Ammon's horn (tissue), 1 donor: Measurements from ENCODE around the gene PHETA1.
"Not testable (repeated sequence)": the region's sequence is repeated elsewhere in the genome, so short reads cannot be mapped to it uniquely, and the experiment has no call there.

Experiments used
- DNase-seq: peaks from one replicate; pipeline ENCODE4 v3.0.0-alpha.2; 2016; ENCODE audit warnings: low spot score

PHETA1 gene

DNA sequence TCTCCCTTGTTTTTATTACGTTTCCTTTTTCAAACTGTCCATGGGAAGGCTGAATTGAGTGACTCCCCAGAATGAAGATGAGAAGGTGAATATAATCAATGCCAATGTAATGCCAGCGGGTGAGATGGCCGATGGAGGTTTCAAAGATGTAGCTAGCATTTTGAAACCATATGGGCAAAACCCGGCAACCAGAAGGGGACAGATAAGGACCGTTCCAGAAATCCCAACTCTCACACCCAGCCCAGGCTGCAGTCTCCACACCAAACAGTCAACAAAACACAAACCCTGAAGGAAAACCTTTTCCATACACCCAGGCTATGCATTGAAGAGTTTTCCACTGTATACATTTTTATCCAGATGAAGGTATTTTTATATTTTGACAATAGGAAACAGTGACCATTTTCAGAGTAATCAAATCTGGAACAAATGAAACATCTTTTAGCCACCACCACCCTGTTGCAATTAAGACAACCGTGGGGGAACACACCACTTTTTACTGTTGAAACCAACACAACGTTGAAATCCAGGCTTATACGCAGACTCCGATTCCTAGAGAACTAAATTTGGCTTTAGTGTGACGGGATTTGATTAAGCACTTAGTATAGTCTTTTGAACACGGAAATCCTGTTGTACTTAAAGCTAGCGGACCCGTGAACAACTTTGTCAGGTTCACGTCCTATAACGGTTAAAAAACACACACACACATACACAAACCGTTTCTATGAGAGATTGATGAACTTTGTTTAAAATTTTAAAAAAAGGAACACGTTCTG is 19.0 kb downstream of the PHETA1 start:
- DNase-seq = no peak

DNA sequence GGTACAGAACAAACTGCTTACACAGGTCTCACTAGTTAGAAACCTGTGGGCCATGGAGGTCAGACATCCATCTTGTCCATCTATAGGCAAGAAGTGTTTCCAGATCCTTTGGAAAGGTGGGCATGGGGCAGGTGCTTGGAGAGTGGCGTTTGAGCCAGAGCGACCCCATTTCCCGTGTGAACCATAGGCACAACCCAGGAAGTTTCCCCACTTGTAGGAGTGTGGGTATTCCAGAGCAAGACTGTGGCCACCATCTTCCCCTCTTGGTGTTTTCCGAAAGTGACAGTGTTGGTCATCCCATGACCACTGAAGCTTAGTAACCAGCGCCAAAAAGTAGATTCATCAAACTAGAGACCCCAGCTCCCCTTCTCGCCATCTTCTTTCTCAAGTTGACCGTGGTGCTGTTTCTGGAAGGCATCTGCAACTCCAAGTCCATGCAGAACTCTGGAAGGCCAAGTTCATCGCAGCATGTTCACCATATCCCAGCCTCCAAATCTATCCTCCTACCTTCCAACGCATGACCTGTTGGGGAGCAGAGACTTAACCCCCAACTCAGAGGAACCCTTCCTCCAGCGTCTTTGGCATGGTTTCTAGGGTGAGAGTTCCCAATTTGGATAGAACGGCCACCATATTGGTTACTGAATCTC is 19.7 kb downstream of the PHETA1 start:
- no peak for DNase-seq

DNA sequence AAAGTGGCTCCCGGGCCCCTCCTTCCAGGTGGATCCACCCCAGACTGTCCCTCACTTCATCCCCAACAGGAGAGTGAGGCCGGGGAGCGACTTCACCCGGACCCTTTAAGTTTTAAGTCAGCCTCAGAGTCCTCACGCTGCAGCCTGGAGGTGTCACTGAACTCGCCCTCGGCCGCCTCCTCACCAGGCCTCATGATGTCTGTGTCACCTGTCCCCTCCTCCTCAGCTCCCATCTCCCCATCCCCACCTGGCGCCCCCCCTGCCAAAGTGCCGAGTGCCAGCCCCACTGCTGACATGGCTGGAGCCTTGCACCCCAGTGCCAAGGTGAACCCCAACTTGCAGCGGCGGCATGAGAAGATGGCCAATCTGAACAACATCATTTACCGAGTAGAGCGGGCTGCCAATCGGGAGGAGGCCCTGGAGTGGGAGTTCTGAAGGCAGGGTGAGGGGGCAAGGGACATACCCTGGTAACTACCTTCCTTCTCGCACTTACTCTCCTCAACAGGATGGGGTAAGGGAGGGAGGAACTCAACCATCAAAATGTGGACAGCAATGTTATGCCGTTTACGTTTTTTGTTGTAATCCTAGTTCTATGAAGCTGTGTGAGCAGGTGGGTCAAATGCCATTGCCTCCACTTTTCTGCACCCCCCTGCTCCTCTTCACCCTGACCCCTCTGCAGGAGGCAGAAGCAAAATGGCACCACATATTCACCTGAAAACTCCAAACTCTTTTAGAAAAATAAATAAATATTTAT is 20.8 kb downstream of the PHETA1 start:
- no peak for DNase-seq

DNA sequence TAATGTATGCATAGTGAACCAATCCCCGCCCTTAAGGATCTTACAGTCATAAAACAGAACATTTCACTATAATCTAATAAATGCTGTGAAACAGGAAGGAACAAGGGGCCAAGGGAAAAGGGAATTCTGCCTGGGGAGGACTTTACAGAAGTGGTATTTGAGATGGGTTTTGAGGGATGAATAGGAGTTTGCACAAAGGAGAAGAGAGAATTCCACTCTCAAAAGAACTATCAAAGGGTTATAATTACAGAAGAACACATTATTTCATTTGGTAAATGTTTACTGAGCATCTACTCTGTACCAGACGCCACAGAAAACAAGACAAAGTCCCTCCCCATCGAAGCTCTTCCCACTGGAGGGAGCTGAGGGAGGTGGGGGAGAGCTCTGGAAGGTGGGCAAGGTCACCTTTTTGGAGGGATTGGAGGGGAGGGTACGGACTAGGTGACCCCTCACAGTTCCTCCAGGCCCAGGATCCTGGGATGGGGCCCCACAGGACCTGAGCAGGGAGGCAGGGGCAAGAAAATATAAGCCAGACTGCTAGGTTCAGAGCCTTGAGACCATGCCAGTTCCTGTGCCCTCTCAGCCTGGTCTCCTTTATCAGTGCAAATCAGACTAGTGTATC is 24.5 kb downstream of the PHETA1 start:
- no peak for DNase-seq

DNA sequence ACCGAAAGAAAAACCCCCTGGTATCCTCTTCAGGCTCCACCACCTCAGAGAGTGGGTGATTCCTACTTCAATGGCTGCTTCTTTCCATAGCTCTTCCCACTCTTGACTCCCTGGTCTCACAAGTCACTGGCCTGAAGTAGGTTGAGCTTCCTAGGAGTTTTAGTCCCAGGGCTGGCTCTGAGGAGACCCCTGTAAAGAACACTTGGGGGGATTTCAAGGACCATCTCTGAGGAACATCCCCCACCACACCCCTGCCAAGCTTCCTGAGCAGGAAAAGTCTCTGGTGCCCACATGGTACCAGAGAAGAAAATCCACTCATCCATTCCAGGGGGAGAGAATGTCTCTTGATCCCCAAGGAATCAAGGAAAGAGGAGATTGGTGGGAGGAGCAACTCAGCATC is 25.7 kb downstream of the PHETA1 start:
- DNase-seq = no peak

DNA sequence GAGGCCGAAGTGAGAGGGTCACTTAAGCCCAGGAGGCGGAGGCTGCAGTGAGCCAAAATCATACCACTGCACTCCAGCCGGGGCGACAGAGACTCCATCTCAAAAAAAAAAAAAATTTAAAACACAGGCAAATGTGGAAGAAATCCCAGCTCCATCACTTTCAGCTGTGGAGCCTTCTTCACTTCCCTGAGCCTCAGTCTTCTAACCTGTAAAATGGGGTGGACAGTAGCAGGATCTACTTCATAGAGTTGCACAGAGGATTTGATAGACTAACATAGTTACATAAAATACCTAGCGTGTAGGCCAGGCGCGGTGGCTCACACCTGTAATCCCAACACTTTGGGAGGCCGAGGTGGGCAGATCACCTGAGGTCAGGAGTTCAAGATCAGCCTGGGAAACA is 26.5 kb downstream of the PHETA1 start:
- DNase-seq = no peak

DNA sequence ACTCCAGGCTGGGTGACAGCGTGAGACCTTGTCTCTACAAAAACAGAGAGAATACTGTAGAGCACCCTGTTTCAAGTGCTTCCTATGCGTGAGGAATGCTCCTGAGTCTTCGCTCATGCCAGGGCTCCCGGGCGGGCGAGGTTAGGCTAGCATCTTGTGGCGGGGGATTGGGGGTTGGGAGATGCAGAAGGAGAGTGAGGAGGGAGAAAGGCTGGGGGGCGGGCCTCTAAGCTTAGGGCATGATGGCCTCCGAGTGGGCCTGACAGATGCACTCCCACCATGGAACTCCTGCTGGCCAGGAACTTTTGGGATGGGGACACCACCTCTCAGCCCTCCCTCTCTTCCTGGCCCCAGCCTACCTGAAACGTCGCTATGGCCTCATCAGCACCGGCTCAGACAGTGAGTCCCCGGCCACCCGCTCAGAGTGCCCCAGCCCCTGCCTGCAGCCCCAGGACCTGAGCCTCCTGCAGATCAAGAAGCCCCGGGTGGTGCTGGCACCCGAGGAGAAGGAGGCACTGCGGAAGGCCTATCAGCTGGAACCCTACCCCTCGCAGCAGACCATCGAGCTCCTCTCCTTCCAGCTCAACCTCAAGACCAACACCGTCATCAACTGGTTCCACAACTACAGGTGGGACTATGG is 27.3 kb downstream of the PHETA1 start:
- DNase-seq = no peak

DNA sequence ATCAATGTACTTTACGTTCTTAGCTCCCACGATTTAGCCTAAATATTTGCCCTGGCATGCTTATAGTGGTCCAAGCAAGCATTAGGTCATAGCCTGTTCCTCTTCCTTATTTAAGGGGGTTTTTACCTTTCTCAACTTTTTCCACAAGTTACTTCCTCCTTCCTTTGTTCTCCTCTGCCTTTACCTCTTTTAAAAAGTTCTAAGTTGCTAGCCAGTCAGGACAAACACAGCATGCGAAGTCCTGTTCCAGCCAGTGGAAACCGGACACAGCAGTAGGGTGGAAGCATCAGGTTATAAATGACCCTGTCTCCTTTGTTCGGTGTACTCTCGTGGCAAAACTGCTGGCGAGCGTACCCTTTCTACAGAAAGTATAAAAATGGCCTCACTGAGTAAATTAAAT is 28.2 kb downstream of the PHETA1 start:
- not testable (repeated sequence) for DNase-seq

DNA sequence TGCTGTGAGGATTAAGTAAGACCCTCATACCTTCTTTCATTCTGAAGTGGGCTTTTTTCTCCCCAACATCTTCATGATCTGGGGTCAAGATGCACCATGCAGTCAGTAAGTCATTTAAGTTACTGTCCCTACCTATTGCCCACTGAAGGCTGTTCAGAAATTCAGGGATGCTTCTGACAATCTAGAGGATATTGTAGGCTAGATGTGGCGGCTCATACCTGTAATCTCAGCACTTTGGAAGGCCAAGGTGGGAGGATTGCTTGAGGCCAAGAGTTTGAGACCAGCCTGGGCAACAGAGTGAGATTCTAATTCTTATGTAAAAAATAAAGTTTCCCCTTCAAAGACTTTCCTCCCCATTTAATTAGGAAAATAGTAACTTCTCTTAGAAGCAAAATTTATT is 28.7 kb downstream of the PHETA1 start:
- no peak for DNase-seq

DNA sequence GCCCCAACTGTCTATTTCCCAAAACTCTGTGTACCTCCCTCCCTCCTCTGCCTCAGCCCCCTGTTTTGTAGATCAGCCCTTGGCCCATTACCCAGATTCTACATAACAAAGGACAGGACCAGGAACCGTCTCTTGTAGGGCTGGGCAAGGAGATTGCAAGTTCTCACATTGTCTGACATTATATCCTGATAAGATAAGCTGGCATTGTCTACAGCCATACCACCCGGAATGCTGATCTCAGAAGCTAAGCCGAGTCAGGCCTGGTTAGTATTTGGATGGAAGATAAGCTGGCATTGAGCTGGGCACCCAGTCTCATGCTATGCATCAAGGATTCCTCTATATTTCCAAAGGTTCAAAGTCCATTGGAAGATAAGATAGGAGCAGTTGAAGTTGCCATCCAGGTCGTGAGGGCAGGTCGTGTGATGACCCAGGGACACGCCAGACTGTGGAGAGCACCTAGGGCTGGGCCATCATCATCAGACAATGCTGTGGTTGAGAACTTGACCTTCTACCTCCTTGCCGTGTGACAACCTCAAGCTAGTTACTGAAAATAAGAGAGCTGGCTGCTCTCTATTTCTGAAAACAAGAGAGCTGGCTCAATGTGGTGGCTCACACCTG is 29.5 kb downstream of the PHETA1 start:
- no peak for DNase-seq

DNA sequence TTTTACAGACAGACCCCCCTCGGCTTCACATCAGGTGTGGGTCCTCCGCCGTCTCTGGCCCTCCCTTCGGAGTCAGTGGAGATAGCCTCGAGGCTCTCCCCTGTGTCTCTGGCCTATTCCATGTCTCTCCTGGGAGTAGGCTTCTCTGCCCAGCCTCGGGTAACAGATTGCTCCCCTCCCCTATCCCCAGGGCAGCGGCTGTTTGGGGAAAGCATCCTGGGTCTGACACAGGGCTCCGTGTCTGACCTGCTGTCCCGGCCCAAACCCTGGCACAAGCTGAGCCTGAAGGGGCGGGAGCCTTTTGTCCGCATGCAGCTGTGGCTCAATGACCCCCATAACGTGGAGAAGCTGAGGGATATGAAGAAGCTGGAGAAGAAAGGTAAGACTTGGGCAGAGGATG is 30.8 kb downstream of the PHETA1 start:
- DNase-seq = no peak

DNA sequence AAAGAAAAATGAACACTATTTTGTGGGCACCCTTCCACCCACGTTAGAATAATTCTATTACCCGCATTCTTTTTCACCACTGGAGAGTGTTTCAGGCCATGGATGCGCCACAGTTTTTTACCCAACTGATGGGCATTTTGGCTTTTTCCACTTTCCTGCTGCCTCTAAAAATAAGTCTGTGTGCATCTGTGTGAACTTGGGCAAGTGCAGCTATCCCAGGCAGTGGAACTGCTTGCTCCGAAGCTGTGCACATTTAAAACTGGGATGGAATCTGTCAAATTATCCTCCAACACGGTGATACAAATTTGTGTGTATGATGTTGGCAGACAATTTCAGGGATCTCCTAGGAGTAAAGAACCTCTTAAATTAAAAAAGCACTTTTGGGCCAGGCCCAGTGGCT is 31.5 kb downstream of the PHETA1 start:
- DNase-seq = no peak

DNA sequence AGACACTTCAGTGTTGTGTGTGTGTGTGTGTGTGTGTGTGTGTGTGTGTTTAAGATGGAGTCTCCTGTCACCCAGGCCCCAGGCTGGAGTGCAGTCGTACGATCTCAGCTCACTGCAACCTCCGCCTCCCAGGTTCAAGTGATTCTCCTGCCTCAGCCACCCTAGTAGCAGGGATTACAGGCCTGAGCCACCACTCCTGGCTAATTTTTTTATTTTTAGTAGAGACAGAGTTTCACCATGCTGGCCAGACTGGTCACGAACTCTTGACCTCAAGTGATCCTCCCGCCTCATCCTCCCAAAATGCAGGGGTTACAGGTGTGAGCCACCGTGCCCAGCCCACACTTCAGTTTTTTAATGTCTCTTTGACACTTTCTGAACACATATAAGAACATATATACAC is 32.5 kb downstream of the PHETA1 start:
- not testable (repeated sequence) for DNase-seq

DNA sequence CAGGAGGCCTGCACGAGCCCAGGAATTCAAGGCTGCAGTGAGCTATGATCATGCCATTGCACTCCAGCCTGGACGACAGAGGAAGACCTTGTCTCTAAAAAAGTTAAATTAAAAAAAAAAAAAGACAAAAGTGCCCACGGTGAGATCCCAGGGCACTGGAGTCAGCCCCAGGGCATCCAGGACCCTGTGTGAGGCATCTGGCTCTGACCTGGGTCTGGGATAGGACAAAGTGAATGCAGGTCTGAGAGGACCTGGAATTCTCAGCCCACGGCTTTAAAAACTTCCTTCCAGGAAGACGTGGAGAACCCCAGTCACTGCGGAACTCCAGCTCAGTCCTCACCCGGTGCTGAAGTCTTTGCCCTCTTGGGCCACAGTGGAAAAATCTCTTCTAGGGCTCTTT is 33.1 kb downstream of the PHETA1 start:
- no peak for DNase-seq

DNA sequence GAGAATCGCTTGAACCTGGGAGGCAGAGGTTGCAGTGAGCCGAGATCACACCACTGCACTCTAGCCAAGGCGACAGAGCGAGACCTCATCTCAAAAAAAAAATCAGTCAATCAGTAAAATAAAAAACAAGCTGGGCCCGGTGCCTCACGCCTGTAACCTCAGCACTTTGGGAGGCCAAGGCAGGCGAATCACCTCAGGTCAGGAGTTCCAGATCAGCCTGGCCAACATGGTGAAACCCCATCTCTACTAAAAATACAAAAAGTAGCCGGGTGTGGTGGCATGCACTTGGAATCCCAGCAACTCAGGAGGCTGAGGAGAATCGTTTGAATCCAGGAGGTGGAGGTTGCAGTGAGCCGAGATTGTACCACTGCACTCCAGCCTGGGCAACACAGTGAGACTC is 33.6 kb downstream of the PHETA1 start:
- not testable (repeated sequence) for DNase-seq

DNA sequence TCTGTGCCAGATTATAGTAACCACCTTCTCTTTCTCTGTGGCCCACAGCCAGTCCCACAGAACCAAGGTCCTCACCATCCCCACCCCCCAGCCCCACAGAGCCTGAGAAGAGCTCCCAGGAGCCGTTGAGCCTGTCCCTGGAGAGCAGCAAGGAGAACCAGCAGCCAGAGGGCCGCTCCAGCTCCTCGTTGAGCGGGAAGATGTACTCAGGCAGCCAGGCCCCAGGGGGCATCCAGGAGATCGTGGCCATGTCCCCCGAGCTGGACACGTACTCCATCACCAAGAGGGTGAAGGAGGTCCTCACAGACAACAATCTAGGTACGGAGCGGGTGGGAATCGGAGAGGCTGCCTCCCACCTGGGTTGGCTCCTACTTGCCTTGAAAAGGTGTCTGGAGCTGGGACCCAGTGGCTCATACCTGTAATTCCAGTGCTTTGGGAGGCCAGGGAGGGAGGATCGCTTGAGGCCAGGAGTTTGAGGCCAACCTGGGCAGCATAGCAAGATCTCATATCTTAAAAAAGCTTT is 34.4 kb downstream of the PHETA1 start:
- no peak for DNase-seq

DNA sequence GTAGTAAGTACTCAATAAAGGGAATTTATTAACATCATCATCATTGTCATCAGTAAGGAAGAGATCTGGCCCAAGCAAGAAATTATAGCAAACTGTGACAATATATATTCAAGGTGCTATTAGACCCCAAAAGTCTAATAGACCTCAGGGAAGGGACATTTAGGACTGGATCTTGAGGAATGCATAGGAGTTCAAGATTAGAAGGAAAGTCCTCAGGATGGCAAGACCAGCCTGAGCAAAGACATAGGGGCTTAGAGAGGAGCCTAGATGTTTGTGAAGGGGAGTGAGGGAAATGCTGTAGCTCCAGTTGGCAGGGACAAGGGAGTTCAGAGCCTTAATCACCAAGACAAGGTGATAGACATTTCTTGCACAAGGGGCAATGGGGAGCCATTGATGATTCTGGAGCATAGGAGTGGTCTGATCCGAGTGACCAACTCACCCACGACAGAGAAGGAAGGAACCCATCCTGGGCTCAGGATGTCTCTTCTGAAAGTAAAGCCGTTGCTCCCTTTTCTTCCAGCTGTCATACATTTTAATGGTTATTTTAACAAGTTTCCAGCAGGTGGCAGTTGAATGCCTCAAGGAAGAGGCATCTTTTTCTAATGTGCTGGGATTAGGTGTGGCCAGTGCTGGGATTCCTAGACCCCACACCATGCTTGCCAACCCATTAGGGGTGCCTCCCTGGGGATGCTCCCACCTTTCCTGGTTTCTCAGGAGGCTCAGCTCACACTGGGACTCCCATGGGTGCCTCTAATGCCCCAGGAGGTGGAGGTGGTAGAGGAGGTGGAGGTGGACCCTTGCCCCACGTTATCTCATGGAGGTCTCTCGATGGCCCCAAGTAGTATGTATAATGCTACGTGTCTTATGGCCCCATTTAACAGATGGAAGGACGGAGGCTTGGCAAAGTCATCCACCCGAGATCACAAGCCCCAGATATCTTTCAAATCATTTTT is 37.8 kb downstream of the PHETA1 start:
- DNase-seq = peak; percentile 32

DNA sequence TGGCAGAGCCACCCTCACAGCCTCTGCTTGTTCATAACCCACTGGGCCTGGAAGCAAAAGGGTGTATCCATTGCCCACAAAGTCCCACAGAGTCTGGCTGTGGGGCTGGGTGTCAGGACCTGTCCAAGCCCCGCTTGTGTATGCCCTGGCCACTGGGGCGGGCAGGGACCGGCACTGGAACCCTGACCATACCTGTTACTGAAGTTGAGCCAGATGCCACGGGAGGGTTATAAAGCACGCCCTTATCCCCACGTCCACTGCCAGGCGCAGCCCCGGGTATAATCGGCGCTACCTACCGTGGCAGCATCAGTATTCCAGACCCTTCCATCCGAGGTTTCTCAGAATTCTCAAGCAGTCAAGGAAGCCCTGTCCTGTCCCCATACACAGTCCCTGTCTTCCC is 40.8 kb downstream of the PHETA1 start:
- no peak for DNase-seq

DNA sequence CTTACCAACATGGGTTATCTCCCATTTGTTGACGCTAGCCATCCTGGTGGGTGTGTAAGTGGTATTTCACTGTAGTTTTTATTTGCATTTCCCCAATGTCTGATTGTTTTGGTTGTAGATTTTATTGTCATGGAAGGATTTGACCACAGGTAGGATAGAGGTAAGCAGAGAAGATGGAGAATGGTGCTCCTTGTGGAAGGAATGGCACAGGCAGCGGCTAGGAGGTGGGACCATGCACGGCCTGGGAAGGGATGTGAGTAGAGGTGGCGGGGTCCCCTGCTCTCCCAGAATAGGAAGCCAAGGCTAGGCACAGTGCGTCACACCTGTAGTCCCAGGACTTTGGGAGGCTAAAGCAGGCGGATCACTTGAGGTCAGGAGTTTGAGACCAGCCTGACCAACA is 41.4 kb downstream of the PHETA1 start:
- DNase-seq = no peak
